ENCODE results near the gene DUSP1.

The DUSP1 gene

DNA sequence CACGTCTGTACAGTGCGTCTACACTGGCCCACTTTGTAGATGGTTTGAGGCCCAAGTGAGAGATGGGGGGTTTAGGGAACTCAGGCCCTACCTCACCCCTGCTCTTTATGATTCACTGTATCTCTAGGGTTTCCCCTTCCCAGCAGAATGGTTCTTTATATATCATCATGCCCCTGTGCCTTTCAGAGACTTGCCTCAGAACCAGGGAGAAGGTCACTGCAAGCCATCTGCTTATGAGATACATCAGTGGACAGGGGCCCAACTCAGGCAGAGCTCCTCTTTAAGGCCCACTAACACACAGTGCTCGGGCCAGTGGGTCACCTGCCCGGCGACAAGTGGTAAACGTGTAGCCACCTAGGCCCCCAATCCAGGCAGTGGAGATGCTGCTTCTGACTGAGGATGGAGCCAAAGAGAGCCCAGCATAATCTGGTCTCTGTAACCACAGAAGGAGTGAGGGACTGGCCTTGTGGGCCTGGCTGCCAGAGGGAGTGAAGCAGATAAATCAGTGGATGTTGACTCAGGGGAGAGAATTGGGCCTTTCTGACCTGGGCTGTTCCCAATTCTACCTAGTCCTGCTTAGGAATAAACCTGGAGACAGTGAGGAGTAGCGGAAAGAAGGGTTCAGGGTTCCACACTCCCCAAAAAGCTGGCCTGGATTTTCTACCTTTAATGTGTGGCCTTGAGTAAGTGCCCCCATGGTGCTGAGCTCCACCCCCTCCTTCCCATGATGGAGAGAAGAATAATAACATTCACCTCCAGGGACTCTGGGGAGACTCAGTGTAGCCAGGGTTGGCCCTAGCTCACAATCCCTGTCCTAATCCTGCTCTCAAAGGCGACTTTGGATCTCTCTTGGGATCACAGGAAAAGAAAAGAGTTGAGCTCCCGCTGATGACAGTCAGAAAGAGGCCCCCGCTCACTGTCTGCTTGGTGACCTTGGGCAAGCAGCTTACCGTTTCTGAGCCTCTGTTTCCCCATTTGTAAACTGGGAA is 2.8 kb upstream of the DUSP1 start:
- H3F3A ChIP-seq (ENCODE audit: insufficient read depth), result no peaks in the 10 kb centered on the region
- no peak overlapping the region for H3K27ac ChIP-seq (ENCODE audit: low read depth, low read length)
- no peaks in the 10 kb centered on the region for H3K9me3 ChIP-seq (ENCODE audit: insufficient read depth, low read length)
- no peak overlapping the region for H3K9ac ChIP-seq (ENCODE audit: low read length)
- no peak overlapping the region for H2AFZ ChIP-seq (ENCODE audit: low read depth, low read length, severe bottlenecking)
- H3K79me2 ChIP-seq (ENCODE audit: insufficient read depth, low read length), result no peaks in the 10 kb centered on the region
- no peaks in the 10 kb centered on the region for H4K20me1 ChIP-seq (ENCODE audit: low read depth, low read length)
- no peaks in the 10 kb centered on the region for H3K36me3 ChIP-seq (ENCODE audit: low read length)
- no peaks in the 10 kb centered on the region for H3K27me3 ChIP-seq (ENCODE audit: low read length)
- no peak overlapping the region for H3K4me3 ChIP-seq (ENCODE audit: insufficient read depth, low read length, poor library complexity, severe bottlenecking)
- no peaks in the 10 kb centered on the region for H3K9me2 ChIP-seq (replicated peaks; ENCODE audit: insufficient read depth, low read length)
- TF ChIP-seq EZH2phosphoT487 (conservative IDR thresholded peaks at IDR 0.05; ENCODE audit: low read length), result no peak
- no peak for TF ChIP-seq CTCF (IDR thresholded peaks at IDR 0.05; ENCODE audit: insufficient read depth, low read length, poor library complexity, severe bottlenecking)
- no peak overlapping the region for H3K4me2 ChIP-seq (ENCODE audit: low read depth, low read length, poor library complexity, severe bottlenecking)

DNA sequence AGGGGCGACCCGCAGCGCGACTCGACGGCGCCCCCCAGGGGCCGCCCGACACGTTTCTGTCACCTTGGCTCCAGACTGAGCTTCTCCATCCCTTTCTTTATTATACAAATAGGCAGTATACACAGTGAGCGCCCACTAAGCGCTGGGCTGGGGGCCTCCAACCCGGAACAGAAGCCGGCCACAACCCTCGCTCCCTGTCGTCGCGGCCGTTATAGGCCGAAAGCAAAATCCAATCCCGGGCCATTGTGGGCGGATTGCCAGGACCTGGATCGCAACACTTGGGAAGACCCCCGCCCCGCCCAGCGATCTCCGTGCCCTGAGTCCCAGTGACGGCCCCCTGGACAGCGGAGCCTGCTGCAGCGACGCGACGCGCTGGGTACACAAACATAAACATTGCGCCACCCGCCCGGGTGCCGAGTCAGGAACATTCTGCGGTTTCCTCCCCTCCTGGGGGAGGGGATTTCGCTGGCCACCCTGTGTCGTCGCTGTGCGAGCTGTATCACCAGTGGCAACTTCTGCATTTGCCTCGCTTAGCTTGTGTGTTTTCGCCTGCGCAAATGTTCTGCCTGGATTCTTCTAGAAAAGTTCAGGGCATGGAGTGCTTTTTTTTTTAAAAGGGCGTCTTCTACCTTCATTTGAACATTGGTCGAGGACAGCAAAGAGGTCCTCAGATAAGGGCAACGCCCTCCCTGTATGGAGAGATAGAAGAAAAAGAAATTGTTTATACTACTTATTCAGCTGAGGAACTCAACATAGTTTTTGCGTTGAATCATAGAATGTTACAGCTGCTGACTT is 1.3 kb upstream of the DUSP1 start:
- Histone ChIP-seq H3K79me2 (ENCODE audit: insufficient read depth, low read length) (no peaks in the 10 kb centered on the region), H3K9me2 (replicated peaks; ENCODE audit: insufficient read depth, low read length) (no peaks in the 10 kb centered on the region), H3K36me3 (ENCODE audit: low read length) (no peaks in the 10 kb centered on the region), H3K27ac (ENCODE audit: low read depth, low read length) (no peak overlapping the region), H4K20me1 (ENCODE audit: low read depth, low read length) (no peaks in the 10 kb centered on the region), H2AFZ (ENCODE audit: low read depth, low read length, severe bottlenecking) (peak overlapping the region; percentile 93), H3F3A (ENCODE audit: insufficient read depth) (no peaks in the 10 kb centered on the region), H3K27me3 (ENCODE audit: low read length) (no peaks in the 10 kb centered on the region), H3K4me3 (ENCODE audit: insufficient read depth, low read length, poor library complexity, severe bottlenecking) (peak overlapping the region; percentile 56), H3K9ac (ENCODE audit: low read length) (peak overlapping the region; percentile 61; the same call in 1 of the 2 replicates), H3K9me3 (ENCODE audit: insufficient read depth, low read length) (no peaks in the 10 kb centered on the region), H3K4me2 (ENCODE audit: low read depth, low read length, poor library complexity, severe bottlenecking) (peak overlapping the region; percentile 76)
- TF ChIP-seq EZH2phosphoT487 (conservative IDR thresholded peaks at IDR 0.05; ENCODE audit: low read length) (no peak), CTCF (IDR thresholded peaks at IDR 0.05; ENCODE audit: insufficient read depth, low read length, poor library complexity, severe bottlenecking) (peak; percentile 94)

DNA sequence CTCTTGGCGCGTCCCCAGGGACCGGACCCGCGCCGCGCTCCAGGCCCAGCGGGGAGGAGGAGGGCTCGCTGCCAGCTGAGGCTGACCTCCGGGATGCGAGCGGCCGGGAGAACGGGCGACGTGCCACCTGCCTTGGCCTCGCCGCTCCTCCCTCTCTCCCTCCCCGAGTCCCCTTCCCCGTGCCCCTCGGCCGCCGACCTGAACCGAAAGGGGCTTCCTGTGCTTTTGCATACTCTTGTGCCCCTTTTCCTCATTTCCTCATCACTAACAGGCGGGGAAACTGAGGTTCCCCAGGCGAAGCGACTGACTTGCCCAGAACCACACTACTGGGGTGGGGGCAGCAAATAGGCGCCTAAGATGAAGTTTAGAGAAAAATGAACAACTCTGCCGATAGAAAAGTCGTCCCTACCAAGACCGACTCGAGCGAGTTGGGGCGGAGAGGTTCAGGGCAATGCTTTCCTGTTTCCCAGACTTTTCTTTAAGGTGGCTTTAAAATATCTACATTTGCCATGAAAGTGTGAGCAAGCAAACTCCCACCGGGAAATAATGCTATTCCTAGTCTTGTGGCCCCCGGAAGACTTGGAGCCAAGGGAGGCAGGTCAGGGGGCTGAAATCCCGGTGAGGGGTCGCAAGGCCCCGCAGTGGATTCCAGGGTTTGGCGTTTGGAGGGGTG is 580 bp upstream of the DUSP1 start:
- H3K27ac ChIP-seq (ENCODE audit: low read depth, low read length), result no peak overlapping the region
- H3K9ac ChIP-seq (ENCODE audit: low read length), result peak overlapping the region; percentile 61

More for the DNA sequence above, 580 bp upstream of the DUSP1 start:
- TF ChIP-seq EZH2phosphoT487 (conservative IDR thresholded peaks at IDR 0.05; ENCODE audit: low read length) (no peak), CTCF (IDR thresholded peaks at IDR 0.05; ENCODE audit: insufficient read depth, low read length, poor library complexity, severe bottlenecking) (no peak)
- no peaks in the 10 kb centered on the region for H3K27me3 ChIP-seq (ENCODE audit: low read length)
- no peaks in the 10 kb centered on the region for H3K9me3 ChIP-seq (ENCODE audit: insufficient read depth, low read length)
- no peaks in the 10 kb centered on the region for H3K9me2 ChIP-seq (replicated peaks; ENCODE audit: insufficient read depth, low read length)
- no peaks in the 10 kb centered on the region for H3K36me3 ChIP-seq (ENCODE audit: low read length)
- peak overlapping the region; percentile 93 for H2AFZ ChIP-seq (ENCODE audit: low read depth, low read length, severe bottlenecking)
- no peaks in the 10 kb centered on the region for H3F3A ChIP-seq (ENCODE audit: insufficient read depth)
- no peaks in the 10 kb centered on the region for H4K20me1 ChIP-seq (ENCODE audit: low read depth, low read length)
- peak overlapping the region; percentile 56 for H3K4me3 ChIP-seq (ENCODE audit: insufficient read depth, low read length, poor library complexity, severe bottlenecking)
- H3K79me2 ChIP-seq (ENCODE audit: insufficient read depth, low read length), result no peaks in the 10 kb centered on the region
- H3K4me2 ChIP-seq (ENCODE audit: low read depth, low read length, poor library complexity, severe bottlenecking), result peak overlapping the region; percentile 76

Measured in SU-DHL-6 (cell line).